GM21825 (cell line): ENCODE results near the gene SLC16A3.

ENCODE experiments used
- ATAC-seq: cut with Tn5 transposase; IDR thresholded peaks from one replicate; pipeline ENCODE4 v1.9.1; 2021; ENCODE audit warnings: mild to moderate bottlenecking, moderate library complexity; ENCODE audit not compliant: unreplicated experiment

SLC16A3 gene

DNA sequence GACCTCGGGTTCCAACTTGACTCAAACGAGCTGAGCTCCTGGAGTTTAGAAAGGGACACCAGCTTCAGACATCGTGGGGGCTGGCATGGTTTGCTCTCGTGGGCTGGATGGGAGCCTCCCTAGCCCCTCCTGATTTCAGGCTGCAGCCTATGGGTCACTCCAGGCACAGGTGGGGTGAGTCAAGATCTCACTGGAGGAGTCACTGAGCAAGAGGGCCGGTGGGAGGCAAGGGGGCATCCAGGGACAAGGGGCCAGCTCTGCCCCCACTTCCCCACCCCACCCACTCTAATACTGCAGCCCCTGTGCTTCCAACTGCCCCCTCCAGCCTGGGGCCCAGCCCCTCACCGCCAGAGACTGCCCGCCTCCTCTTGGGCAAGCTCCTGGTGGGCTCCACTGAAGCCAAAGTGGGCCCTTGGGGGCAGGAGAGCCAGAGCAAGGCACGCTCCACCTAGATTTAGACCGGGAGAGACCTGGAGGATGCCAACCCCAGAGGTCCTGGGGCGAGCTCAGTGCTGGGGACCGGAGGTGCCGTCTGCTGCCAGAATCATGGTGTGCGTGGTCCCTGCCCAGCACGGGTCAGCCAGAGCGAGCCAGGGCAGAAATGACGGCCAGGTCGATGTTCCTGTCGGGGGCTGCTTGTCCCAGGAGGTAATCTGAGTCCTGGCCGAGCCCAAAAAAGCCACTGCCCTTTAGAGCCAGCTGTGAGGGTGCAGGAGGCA, 6.4 kb downstream of the SLC16A3 start:
- ATAC-seq = no peak

GRCh38 chr17:82235775-82236141, 6.9 kb downstream of the SLC16A3 start:
- ATAC-seq = no peak

DNA sequence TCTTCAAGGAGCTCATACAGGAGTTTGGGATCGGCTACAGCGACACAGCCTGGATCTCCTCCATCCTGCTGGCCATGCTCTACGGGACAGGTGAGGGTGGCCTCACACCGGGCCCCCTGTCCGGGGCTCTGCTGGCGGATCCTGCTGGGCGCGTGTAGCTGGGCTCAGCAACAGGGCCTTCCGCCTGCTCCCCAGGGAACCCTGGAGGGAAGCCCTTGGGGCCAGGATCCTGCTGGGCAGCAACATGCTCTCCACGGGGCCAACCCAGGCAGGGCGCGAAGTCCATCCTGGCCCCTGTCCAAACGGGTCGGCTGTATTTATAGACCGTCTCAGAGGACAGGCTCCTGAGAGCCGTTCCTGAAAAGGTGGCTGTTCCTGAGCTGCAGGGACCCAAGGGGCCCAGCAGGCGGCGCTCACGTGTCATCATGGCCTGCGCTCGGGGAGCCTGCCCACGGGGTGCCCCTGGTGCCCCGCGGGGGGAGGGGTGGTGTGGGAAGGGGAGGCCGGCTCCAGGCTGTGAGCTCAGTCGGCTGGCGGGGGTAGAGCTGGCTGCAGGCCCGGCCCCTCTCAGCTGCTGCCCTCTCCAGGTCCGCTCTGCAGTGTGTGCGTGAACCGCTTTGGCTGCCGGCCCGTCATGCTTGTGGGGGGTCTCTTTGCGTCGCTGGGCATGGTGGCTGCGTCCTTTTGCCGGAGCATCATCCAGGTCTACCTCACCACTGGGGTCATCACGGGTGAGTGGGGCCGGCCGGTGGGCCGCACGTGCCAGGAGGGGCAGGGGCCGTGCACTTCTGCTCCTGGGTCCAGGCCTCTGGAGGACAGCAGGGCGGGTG, 7.5 kb downstream of the SLC16A3 start:
- no peak for ATAC-seq

GRCh38 chr17:82237083-82237745, 8.4 kb downstream of the SLC16A3 start:
- no peak for ATAC-seq

DNA sequence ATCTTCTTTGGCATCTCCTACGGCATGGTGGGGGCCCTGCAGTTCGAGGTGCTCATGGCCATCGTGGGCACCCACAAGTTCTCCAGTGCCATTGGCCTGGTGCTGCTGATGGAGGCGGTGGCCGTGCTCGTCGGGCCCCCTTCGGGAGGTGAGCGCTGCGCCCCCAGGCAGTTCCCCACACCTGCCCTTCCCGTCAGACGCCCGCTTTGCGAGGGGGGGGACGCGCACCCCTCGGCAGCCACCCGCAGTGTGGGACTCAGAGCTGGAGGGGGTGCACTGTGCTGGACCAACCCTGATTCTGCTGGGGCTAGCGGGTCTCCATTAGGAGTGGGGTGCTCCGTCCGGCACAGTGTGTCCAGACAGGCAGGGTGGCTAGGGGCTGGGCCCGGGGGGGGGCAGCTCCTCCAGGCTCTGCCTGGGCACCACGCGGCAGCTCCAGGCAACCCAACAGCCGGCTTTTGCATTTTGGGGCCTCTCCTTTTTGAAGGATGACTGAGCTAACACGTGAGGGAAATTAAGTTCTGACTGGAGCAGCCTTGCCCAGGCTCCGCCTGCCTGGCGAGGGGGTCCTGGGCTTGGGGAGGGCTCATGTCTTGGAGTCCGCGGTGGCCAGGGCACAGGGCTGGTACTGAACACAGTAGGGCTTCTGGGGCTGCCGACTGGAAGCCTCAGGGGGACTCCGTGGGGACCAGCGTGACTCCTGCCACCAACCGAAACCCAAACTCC, 9.1 kb downstream of the SLC16A3 start:
- no peak for ATAC-seq

GRCh38 chr17:82238472-82239201, 9.8 kb downstream of the SLC16A3 start:
- ATAC-seq = no peak

- ATAC-seq = no peak
Measured at GRCh38 chr17:82239401-82239925, 10.6 kb downstream of the SLC16A3 start.

GRCh38 chr17:82239926-82240505, 11.2 kb downstream of the SLC16A3 start:
- ATAC-seq = no peak

DNA sequence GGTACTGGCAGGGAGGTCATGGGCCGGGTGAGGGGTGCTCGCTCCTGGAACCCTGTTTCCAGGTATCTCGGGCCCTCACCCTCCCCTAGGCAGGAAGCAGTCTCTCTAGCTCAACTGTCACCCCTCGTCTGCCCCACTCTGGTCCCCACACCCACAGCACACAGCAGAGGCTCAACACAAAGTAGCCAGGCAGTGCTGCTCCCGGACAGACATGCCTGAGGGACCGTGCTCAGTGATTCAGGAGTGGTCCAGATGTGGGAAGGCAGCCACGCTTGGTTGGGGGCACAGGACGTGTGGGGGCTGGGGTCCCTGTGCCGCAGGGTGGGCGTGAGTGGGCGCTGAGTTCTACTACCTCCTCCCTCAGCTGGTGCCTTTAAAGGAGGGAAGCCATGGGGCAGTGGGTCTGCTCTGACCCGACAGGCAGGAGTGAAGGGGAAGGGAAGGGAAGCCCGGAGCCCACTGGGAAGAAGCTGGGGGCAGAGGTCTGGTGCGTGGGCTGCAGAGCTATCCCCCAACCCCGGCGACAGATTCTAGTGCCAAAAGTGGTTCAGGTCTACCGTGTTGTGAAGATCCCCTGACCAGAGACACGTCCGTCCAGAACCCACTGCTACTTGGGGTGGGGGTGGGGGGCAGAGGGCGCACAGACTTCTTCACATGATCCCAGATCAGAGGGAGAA, 11.8 kb downstream of the SLC16A3 start:
- ATAC-seq = no peak

DNA sequence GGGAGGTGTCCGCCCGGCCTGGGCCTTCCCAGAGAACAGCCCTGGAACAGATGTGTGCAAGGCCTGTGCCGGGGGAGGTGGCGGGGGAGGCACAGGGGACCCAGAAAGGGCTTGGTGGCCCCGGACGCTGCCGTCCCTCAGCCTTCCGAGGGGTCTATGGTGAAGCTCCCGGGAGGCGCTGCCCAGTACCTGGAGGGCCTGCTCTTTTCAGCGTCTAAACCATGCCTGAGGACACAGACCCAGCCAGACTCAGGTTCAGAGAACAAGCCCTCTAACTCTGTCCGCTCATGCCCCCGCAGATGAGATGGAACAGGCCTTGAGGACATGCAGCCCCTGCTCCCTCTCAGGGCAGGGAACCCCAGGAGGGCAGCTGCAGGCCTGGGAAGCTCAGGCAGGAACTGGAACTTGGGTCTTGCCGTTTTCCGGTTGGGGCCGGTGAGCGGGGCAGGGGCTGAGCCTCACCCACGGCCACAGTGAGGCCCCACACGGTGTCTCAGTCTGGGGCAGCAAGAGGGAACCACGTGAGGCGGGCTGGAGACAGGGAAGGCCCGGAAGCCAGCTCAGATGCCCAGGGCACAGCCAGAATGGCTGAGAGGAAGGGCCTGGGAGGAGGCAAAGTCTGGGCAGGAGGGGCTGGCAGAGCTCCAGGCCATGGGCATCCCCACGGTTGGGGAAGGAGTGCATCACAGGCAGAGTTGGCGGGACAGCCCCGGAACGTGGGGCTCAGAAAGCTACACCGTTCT, 12.5 kb downstream of the SLC16A3 start:
- ATAC-seq = no peak

DNA sequence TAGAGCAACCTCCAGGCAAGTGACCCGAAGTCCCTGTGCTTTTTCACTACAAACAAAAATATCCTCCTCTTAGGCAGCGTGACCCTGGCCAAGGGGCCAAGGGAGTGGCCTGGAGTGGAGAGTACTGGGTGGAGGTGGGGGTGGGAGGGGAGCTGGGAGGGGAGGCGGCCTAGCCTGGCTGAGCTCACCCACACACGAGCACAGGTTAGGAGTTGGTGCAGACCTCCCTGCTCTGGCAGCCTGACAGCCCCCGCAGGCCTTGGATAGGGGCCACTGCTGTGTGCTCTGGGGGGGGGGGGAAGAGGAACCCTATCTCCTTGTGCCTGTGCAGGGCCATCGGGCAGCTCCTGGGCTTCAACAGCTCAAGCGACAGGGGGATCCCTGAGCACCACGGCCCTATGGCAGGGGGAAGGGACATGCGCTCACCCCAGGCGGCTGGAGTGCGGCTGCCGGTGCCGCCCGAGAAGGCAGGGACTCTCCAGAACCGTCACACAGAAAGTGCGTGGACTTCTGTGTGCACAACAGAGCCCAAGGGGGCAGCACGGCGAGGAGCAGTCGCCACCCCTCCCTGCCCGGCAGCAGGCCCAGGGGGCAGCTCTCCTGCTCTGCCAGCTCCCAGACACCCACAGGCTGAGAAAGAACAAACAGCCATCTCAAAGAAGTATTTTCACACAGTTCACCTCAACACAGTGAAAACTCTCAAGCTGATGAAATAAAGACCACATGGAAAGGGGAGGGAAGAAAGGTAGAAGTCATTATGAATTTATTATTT, 13.3 kb downstream of the SLC16A3 start:
- ATAC-seq = no peak

- ATAC-seq = no peak
Measured at GRCh38 chr17:82242698-82242976, 13.8 kb downstream of the SLC16A3 start.

DNA sequence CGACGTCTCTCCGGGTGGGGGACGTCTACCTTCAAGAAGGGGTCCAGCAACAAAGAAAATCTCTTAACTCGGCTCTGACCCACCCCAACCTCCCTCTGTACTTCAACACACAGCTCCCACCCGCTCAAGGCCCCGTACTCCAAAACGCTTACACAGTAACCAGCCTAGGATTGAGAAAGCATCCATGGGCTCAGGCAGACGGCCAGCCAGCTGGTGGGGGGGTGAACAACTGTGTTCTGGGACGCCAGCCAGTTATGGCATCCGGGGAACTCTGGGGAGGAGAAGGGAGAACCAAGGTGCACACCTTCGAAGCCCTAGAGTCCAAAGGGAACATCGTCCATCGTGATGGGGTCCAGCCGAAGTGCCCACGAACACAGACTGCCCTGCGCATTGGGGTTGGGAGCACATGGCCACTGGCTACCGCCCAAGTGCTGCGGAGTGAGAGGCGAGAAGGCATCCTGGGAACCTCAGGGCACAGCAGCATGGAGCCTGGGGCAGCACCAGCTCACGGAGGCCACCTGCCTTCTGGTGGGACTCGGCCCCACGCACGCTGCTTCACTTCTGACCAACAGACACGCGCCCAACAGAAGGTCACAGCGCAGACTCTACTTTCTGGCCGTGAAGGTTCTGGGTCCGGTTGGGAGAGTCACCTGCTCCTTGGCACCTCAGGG, 14.3 kb downstream of the SLC16A3 start:
- no peak for ATAC-seq

GRCh38 chr17:82243648-82244412, 15.0 kb downstream of the SLC16A3 start:
- no peak for ATAC-seq

GRCh38 chr17:82244413-82245133, 15.7 kb downstream of the SLC16A3 start:
- ATAC-seq = no peak
